Measurements from ENCODE around the gene TMEM222. TPM values are rescaled to one million over a fixed set of nuclear protein-coding genes. Genes with fewer than 3 reads are reported as not detected.

Gene TMEM222, protein sequence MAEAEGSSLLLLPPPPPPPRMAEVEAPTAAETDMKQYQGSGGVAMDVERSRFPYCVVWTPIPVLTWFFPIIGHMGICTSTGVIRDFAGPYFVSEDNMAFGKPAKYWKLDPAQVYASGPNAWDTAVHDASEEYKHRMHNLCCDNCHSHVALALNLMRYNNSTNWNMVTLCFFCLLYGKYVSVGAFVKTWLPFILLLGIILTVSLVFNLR
- total RNA-seq (10 to 100 TPM; 11.9 to 22.1 (median 14.4) TPM), polyA plus RNA-seq (10 to 100 TPM; 27.7 to 37.0 TPM)

DNA sequence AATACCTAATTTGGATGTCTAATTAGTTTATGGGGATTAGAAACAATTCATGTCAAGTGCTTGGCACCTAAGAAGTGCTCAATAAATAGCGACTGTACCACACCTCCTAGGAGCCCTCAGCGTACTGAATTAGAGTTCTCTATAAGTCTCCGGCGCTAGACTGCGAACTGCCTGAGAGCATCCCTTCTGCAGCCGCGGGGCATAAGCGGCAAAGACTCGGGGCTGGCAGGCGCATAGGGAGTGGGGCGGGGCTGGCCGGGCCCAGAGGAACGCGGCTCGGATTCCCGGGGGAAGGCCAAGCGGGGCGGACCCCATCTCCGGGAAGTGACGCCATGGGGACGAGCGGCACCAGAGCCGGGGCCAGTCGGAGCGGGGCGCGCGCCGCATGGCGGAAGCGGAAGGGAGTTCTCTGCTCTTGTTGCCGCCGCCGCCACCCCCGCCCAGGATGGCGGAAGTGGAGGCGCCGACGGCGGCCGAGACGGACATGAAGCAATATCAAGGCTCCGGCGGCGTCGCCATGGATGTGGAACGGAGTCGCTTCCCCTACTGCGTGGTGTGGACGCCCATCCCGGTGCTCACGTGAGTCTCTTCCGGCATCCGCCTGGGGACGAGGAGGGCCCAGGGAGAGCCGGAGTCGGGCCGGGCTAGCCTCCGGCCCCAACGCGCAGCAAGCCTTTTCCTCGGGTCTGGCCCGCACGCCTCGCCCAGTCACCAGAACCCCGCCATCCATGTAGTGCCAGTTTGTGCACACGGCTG, at the start of gene TMEM222:
TSS of gene TMEM222 (plus strand) at position 351 of the 756 bp plus-strand sequence. CDS start at position 386, 35 bp downstream.
- Histone ChIP-seq H3K9me3 (no peaks in the 10 kb centered on the region), H3K4me1 (peaks cover 0 to 17% (median 7%) of the 10 kb centered on the region in 3 donors), H3K4me3 (peak within 1 kb of the TSS; percentile 70 to 94 (median 88)), H3K27me3 (no peaks in the 10 kb centered on the region), H3K36me3 (peaks cover 0 to 6% (median 0%) of the 10 kb centered on the region in 3 donors), H3K27ac (peak within 1 kb of the TSS; percentile 61 to 81 (median 77))
- intact Hi-C loops (cut with DNase I) = no loop called here
- ATAC-seq (peak; percentile 99 to 100 (median 99)), FAIRE-seq (no peak), DNase-seq (peak; percentile 96 to 99 (median 98))
- TF ChIP-seq, protein P1, sequence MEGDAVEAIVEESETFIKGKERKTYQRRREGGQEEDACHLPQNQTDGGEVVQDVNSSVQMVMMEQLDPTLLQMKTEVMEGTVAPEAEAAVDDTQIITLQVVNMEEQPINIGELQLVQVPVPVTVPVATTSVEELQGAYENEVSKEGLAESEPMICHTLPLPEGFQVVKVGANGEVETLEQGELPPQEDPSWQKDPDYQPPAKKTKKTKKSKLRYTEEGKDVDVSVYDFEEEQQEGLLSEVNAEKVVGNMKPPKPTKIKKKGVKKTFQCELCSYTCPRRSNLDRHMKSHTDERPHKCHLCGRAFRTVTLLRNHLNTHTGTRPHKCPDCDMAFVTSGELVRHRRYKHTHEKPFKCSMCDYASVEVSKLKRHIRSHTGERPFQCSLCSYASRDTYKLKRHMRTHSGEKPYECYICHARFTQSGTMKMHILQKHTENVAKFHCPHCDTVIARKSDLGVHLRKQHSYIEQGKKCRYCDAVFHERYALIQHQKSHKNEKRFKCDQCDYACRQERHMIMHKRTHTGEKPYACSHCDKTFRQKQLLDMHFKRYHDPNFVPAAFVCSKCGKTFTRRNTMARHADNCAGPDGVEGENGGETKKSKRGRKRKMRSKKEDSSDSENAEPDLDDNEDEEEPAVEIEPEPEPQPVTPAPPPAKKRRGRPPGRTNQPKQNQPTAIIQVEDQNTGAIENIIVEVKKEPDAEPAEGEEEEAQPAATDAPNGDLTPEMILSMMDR (IDR thresholded peaks at IDR 0.05) = peak in 2 of 4 donors; percentile 25 to 30
- WGBS, 2 donors = 0 to 1% methylated on average over 55 to 67 of the region's 67 CpGs

DNA sequence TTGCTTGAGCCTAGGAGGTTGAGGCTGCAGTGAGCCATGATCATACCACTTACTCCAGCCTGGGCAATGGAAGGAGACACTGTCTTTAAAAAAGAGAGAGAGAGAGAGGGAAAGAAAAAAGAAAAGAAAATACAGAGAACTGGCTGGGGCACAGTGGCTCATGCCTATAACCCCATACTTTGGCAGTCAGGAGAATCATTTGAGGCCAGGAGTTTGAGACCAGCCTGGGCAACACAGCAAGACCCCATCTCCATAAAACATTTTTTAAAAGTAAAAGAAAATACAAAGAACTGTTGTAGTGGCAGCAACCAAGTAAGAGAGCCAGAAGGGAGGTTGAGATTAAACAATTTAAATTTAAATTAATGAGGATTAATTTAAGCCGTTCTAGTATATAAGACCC, 47.8 kb upstream of the TMEM222 start:
- WGBS, 2 donors = 97 to 100% methylated on average over 1 of the region's 1 CpG
- Histone ChIP-seq H3K36me3 (no peaks in the 10 kb centered on the region), H3K4me3 (no peak overlapping the region), H3K9me3 (no peaks in the 10 kb centered on the region), H3K4me1 (no peaks in the 10 kb centered on the region), H3K27me3 (no peaks in the 10 kb centered on the region), H3K27ac (no peak overlapping the region)
- DNase-seq (no peak), ATAC-seq (no peak), FAIRE-seq (no peak)
- TF ChIP-seq, protein P1 (IDR thresholded peaks at IDR 0.05) = no peak
- intact Hi-C loops (cut with DNase I) = no loop called here

DNA sequence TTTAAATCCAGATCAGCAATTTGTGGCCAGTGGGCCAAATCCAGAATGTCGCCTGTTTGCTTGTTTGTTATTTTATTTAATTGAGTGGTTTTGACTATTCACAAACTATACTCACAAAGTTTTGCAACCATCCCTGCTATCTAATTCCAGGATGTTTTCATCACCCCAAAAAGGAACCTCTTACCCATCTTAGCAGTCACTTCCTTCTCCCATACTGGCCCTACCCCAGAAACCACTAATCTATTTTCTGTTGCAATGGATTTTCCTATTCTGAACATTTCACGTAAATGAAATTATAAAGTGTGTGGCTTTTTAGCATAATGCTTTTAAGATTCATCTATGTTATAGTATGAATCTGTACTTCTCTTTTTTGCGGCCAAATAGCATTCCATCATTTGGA, 46.3 kb upstream of the TMEM222 start:
- H3K4me3 ChIP-seq = no peak overlapping the region
- TF ChIP-seq, protein P1 (IDR thresholded peaks at IDR 0.05) = no peak
- DNase-seq = no peak

DNA sequence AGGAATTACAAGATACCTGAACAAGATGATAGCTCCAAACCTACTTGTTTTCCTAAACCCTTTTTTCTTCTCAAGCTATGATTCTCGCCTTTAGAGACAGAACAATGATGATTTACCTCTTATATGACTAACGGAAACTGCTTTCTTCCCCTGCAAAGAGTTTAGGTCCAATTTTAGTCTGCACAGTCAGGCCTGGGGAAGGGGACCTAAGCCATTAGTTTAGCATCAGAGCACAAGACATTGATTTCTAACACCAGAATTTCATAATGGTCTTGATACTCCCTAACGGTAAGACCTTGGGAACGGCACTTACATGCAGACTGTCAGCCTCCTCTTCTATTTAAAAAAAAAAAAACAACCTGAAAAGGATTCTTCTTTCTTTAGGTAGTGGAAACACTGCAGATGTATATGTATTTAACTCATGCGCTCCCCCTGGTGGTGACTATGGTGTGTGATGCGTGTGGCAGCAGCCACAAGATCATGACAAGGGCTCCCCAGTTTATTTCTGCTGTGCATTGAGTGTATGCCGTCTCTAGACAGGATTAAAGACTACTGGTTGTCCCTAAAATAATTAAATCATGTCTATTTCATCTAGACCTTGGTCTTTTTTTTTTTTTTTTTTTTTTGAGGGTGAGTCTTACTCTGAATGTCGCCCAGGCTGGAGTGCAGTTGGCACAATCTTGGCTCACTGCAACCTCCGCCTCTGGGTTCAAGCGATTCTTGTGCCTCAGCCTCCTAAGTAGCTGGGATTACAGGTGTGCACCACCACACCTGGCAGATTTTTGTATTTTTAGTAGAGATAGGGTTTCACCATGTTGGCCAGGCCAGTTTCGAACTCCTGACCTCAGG, 37.3 kb upstream of the TMEM222 start:
- H3K4me3 ChIP-seq = no peak overlapping the region
- intact Hi-C loops (cut with DNase I) = loop anchor here in 2 of 3 donors (5.0 to 10.0 kb wide), 2 partner anchors 90 to 182 kb away; no protein-coding TSS in a partner anchor
- peak; percentile 66 to 92 (median 82) for DNase-seq
- 43 to 49% methylated on average over 11 of the region's 11 CpGs for WGBS, 2 donors
- no peaks in the 10 kb centered on the region for H3K27me3 ChIP-seq
- H3K36me3 ChIP-seq = peaks cover 0 to 6% (median 6%) of the 10 kb centered on the region in 3 donors
- TF ChIP-seq, protein P1 (IDR thresholded peaks at IDR 0.05) = peak; percentile 75 to 88 (median 82)
- no peaks in the 10 kb centered on the region for H3K4me1 ChIP-seq
- peak; percentile 83 to 97 (median 96) for ATAC-seq
- peak; percentile 5 for FAIRE-seq
- H3K27ac ChIP-seq = no peak overlapping the region
- no peaks in the 10 kb centered on the region for H3K9me3 ChIP-seq

More for the DNA sequence above, 46.3 kb upstream of the TMEM222 start:
- ATAC-seq = no peak
- Histone ChIP-seq H3K27me3 (no peaks in the 10 kb centered on the region), H3K9me3 (no peaks in the 10 kb centered on the region), H3K4me1 (no peaks in the 10 kb centered on the region), H3K27ac (no peak overlapping the region), H3K36me3 (no peaks in the 10 kb centered on the region)
- 64 to 67% methylated on average over 3 of the region's 3 CpGs for WGBS, 2 donors
- intact Hi-C loops (cut with DNase I) = no loop called here
- FAIRE-seq = no peak
